Rectal smooth muscle tissue (tissue), 1 donor: ENCODE data around the gene LILRB3.
"Not testable (repeated sequence)": the region's sequence is repeated elsewhere in the genome, so short reads cannot be mapped to it uniquely, and the experiment has no call there.

Experiments
- H3K27ac ChIP-seq: one replicate; pipeline ENCODE4 v1.7.0; 2013; ENCODE audit warnings: low read depth, low read length, inconsistent platforms
- H3K27me3 ChIP-seq: one replicate; pipeline ENCODE4 v1.7.0; 2013; ENCODE audit warnings: low read length; ENCODE audit not compliant: control insufficient read depth, insufficient read depth
- H3K36me3 ChIP-seq: one replicate; pipeline ENCODE4 v1.7.0; 2013; ENCODE audit warnings: low read length; ENCODE audit not compliant: control insufficient read depth, insufficient read depth
- H3K4me1 ChIP-seq: one replicate; pipeline ENCODE4 v1.7.0; 2013; ENCODE audit warnings: low read length; ENCODE audit not compliant: control insufficient read depth, insufficient read depth
- H3K4me3 ChIP-seq: one replicate; pipeline ENCODE4 v1.7.0; 2013; ENCODE audit warnings: low read length
- H3K9ac ChIP-seq: one replicate; pipeline ENCODE4 v1.7.0; 2013; ENCODE audit warnings: low read length

The LILRB3 gene

GRCh38 chr19:54253331-54254194, 30.8 kb upstream of the LILRB3 start:
- no peaks in the 10 kb centered on the region for H3K36me3 ChIP-seq
- H3K9ac ChIP-seq, result no peak overlapping the region
- H3K4me3 ChIP-seq, result no peak overlapping the region
- H3K4me1 ChIP-seq, result no peaks in the 10 kb centered on the region
- H3K27me3 ChIP-seq, result peaks cover 4% of the 10 kb centered on the region
- no peak overlapping the region for H3K27ac ChIP-seq

- no peak overlapping the region for H3K4me3 ChIP-seq
- no peaks in the 10 kb centered on the region for H3K4me1 ChIP-seq
- H3K36me3 ChIP-seq, result no peaks in the 10 kb centered on the region
- peaks cover 4% of the 10 kb centered on the region for H3K27me3 ChIP-seq
- no peak overlapping the region for H3K9ac ChIP-seq
- H3K27ac ChIP-seq, result no peak overlapping the region
Measured at GRCh38 chr19:54252845-54253244, 30.0 kb upstream of the LILRB3 start.

GRCh38 chr19:54252243-54252642, 29.4 kb upstream of the LILRB3 start:
- no peaks in the 10 kb centered on the region for H3K4me1 ChIP-seq
- H3K36me3 ChIP-seq, result no peaks in the 10 kb centered on the region
- H3K27me3 ChIP-seq, result peaks cover 4% of the 10 kb centered on the region
- no peak overlapping the region for H3K27ac ChIP-seq
- no peak overlapping the region for H3K4me3 ChIP-seq
- H3K9ac ChIP-seq, result no peak overlapping the region

GRCh38 chr19:54248016-54248601, 25.3 kb upstream of the LILRB3 start:
- Histone ChIP-seq H3K27ac (no peak overlapping the region), H3K27me3 (peaks cover 4% of the 10 kb centered on the region), H3K36me3 (no peaks in the 10 kb centered on the region), H3K9ac (no peak overlapping the region), H3K4me1 (no peaks in the 10 kb centered on the region), H3K4me3 (no peak overlapping the region)

- Histone ChIP-seq H3K27ac (peak overlapping the region; percentile 14), H3K27me3 (no peaks in the 10 kb centered on the region), H3K9ac (no peak overlapping the region), H3K36me3 (no peaks in the 10 kb centered on the region), H3K4me3 (peak overlapping the region; percentile 9), H3K4me1 (no peaks in the 10 kb centered on the region)
Measured at GRCh38 chr19:54247106-54247930, 24.5 kb upstream of the LILRB3 start.

GRCh38 chr19:54245936-54246335, 23.1 kb upstream of the LILRB3 start:
- H3K9ac ChIP-seq, result no peak overlapping the region
- no peak overlapping the region for H3K27ac ChIP-seq
- no peaks in the 10 kb centered on the region for H3K27me3 ChIP-seq
- H3K36me3 ChIP-seq, result no peaks in the 10 kb centered on the region
- H3K4me3 ChIP-seq, result no peak overlapping the region
- H3K4me1 ChIP-seq, result no peaks in the 10 kb centered on the region

GRCh38 chr19:54243809-54244208, 21.0 kb upstream of the LILRB3 start:
- H3K36me3 ChIP-seq, H3K27me3 ChIP-seq, H3K27ac ChIP-seq, H3K9ac ChIP-seq, H3K4me1 ChIP-seq, H3K4me3 ChIP-seq: not testable (repeated sequence)

- H3K4me3 ChIP-seq, H3K4me1 ChIP-seq, H3K27ac ChIP-seq, H3K27me3 ChIP-seq, H3K9ac ChIP-seq, H3K36me3 ChIP-seq: not testable (repeated sequence)
Measured at GRCh38 chr19:54242646-54243045, 19.8 kb upstream of the LILRB3 start, which contains the start of gene LILRA6. LILRA6 (minus strand) TSS chr19:54242790.

- H3K27ac ChIP-seq, H3K4me1 ChIP-seq, H3K36me3 ChIP-seq, H3K27me3 ChIP-seq, H3K4me3 ChIP-seq, H3K9ac ChIP-seq: not testable (repeated sequence)
Measured at GRCh38 chr19:54242234-54242633, 19.4 kb upstream of the LILRB3 start.

- H3K4me3 ChIP-seq, H3K27ac ChIP-seq, H3K4me1 ChIP-seq, H3K27me3 ChIP-seq, H3K9ac ChIP-seq, H3K36me3 ChIP-seq: not testable (repeated sequence)
Measured at GRCh38 chr19:54240372-54241336, 17.8 kb upstream of the LILRB3 start.

- H3K27me3 ChIP-seq, H3K27ac ChIP-seq, H3K9ac ChIP-seq: not testable (repeated sequence)
Measured at GRCh38 chr19:54239491-54240371, 16.9 kb upstream of the LILRB3 start.

More at GRCh38 chr19:54239491-54240371, 16.9 kb upstream of the LILRB3 start:
- H3K36me3 ChIP-seq, H3K4me1 ChIP-seq, H3K4me3 ChIP-seq: not testable (repeated sequence)
